Thyroid gland (tissue), 4 donors: ENCODE results near the gene SDR42E2. TPM values are rescaled to one million over a fixed set of nuclear protein-coding genes. Genes with fewer than 3 reads are reported as not detected.
A peak's percentile ranks its signal among the peaks of the same experiment; 100 is the strongest.

Source experiments
- DNase-seq, 2 donors: peaks; one replicate each; pipeline ENCODE4 v3.0.0-alpha.2; 2019
- H3K27ac ChIP-seq, 3 donors: fragments of 200-600 bp; sonication (generic); 1 replicate in 2 of 3; 2 replicates in 1 of 3; pipeline ENCODE4 v1.5.1; 2016 to 2019; ENCODE audit warnings: mild to moderate bottlenecking in 1 of 3, moderate library complexity in 1 of 3
- H3K27me3 ChIP-seq: fragments of 200-600 bp; sonication (generic); one replicate; pipeline ENCODE4 v1.5.1; 2019
- H3K36me3 ChIP-seq, 2 donors: fragments of 200-600 bp; sonication (generic); one replicate each; pipeline ENCODE4 v1.5.1; 2016 to 2019
- H3K4me1 ChIP-seq, 2 donors: fragments of 200-600 bp; sonication (generic); one replicate each; pipeline ENCODE4 v1.5.1; 2017 to 2019
- H3K4me3 ChIP-seq, 3 donors: fragments of 200-600 bp; sonication (generic); replicated peaks in 1 of 3; 1 replicate in 2 of 3; 2 replicates in 1 of 3; pipeline ENCODE4 v1.5.1; 2016; ENCODE audit warnings: mild to moderate bottlenecking in 1 of 3
- H3K9me3 ChIP-seq: fragments of 200-600 bp; sonication (generic); one replicate; pipeline ENCODE4 v1.5.1; 2017
- POLR2A ChIP-seq, 2 donors: fragments of 450-650 bp; IDR thresholded peaks; one replicate each; pipeline ENCODE4 v1.6.1; 2017; ENCODE audit warnings: antibody characterized with exemption in 2 of 2, mild to moderate bottlenecking in 2 of 2, moderate library complexity in 1 of 2
- WGBS, 2 donors: methylation state at CpG; one replicate each; pipeline ENCODE4 v1.1.5; 2017; 5-methylcytosine and 5-hydroxymethylcytosine counted together
- intact Hi-C: fragments of 100-400 bp; cut with DNase I; formaldehyde crosslinking; loops from one replicate; pipeline ENCODE4 v1.15.1; 2023
- total RNA-seq, 4 donors: library from RNA; depleted of rRNA; stranded (reverse); fragments of >200 nt; gene quantifications; one replicate each; pipeline ENCODE4 v1.2.3, GENCODE V29; 2016
- TF ChIP-seq, protein P1 (sequence below), 6 experiments: fragments of 200-600 bp in 3 of 6; fragments of 450-650 bp in 3 of 6; sonication (generic) in 3 of 6; IDR thresholded peaks; one replicate each; pipeline ENCODE4 v1.5.1; 2016 to 2019; ENCODE audit warnings: antibody characterized with exemption in 6 of 6, mild to moderate bottlenecking in 2 of 6, inconsistent platforms in 1 of 6, moderate library complexity in 1 of 6

The SDR42E2 gene
- total RNA-seq, 4 donors from 2014 or later = not detected

DNA sequence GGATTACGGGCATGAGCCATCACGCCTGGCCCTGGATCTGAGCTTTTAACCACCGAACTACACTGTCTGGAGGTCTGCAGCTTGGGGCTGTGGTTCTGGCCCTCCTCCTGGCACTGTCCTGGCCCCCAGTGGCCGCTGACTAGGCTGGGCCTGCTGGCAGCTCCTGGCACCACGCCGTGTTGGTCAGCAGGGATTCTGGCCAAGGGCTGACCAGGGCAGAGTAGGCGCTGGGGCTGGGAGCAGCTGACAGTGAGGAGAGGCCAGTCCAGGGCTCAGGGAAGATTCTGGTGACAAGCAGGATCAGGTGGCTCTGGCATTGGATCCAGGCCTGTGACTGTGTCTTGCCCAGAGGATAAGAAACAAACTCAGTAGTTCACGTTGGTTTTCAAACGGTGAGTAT, 58.4 kb downstream of the SDR42E2 start:
- DNase-seq = no peak
- 79 to 87% methylated on average over 5 to 9 of the region's 9 CpGs for WGBS, 2 donors
- Histone ChIP-seq H3K4me3 (no peak overlapping the region), H3K9me3 (no peaks in the 10 kb centered on the region), H3K27ac (no peak overlapping the region), H3K27me3 (no peaks in the 10 kb centered on the region), H3K36me3 (no peaks in the 10 kb centered on the region), H3K4me1 (peaks cover 0 to 30% of the 10 kb centered on the region in 2 donors)
- intact Hi-C loops = no loop called here
- TF ChIP-seq POLR2A (IDR thresholded peaks at IDR 0.05) = no peak
- TF ChIP-seq, protein P1, sequence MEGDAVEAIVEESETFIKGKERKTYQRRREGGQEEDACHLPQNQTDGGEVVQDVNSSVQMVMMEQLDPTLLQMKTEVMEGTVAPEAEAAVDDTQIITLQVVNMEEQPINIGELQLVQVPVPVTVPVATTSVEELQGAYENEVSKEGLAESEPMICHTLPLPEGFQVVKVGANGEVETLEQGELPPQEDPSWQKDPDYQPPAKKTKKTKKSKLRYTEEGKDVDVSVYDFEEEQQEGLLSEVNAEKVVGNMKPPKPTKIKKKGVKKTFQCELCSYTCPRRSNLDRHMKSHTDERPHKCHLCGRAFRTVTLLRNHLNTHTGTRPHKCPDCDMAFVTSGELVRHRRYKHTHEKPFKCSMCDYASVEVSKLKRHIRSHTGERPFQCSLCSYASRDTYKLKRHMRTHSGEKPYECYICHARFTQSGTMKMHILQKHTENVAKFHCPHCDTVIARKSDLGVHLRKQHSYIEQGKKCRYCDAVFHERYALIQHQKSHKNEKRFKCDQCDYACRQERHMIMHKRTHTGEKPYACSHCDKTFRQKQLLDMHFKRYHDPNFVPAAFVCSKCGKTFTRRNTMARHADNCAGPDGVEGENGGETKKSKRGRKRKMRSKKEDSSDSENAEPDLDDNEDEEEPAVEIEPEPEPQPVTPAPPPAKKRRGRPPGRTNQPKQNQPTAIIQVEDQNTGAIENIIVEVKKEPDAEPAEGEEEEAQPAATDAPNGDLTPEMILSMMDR (IDR thresholded peaks at IDR 0.05) = no peak

DNA sequence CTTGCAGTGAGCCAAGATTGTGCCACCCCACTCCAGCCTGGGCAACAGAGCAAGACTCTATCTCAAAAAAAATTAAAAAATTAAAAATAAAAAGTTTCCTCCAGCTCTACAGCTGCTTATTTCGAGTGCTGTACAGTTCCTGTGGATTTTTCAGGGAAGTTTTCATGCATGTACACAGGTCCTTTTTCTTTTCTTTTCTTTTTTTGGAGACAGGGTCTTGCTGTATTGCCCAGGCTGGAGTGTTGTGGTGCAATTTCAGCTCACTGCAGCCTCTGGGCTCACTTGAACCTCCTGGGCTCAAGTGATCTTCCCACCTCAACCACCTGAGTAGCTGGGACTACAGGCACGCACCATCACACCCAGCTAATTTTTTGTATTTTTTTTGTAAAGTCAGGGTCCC, 59.7 kb downstream of the SDR42E2 start:
- Histone ChIP-seq H3K4me1 (peaks cover 0 to 30% of the 10 kb centered on the region in 2 donors), H3K36me3 (peaks cover 0 to 4% of the 10 kb centered on the region in 2 donors), H3K4me3 (no peak overlapping the region), H3K9me3 (no peaks in the 10 kb centered on the region), H3K27me3 (no peaks in the 10 kb centered on the region), H3K27ac (no peak overlapping the region)
- no peak for TF ChIP-seq POLR2A (IDR thresholded peaks at IDR 0.05)
- TF ChIP-seq, protein P1 (IDR thresholded peaks at IDR 0.05) = no peak
- intact Hi-C loops = no loop called here
- no peak for DNase-seq
- WGBS, 2 donors = 95 to 98% methylated on average over 2 of the region's 2 CpGs

DNA sequence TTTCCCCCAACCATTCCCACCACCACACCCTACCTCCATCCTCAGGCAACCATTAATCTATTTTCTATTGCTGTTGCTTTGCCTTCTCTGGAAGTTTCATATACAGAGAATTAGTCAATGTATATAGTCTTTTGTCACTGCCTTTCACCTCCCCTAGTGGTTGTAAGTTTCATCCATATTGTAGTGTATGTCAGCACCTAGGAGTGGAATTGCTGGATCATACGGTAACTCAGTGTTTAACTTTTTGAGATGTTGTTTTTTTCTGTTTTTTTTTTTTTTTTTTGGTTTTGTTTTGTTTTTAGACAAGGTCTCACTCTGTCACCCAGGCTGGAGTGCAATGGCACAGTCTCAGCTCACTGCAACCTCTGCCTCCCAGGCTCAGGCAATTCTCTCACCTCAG, 60.7 kb downstream of the SDR42E2 start:
- Histone ChIP-seq H3K27me3 (no peaks in the 10 kb centered on the region), H3K27ac (peak overlapping the region in 1 of 3 donors; percentile 29), H3K4me1 (peaks cover 0 to 23% of the 10 kb centered on the region in 2 donors), H3K4me3 (no peak overlapping the region), H3K36me3 (peaks cover 0 to 7% of the 10 kb centered on the region in 2 donors), H3K9me3 (no peaks in the 10 kb centered on the region)
- WGBS, 2 donors = 92 to 96% methylated on average over 1 of the region's 1 CpG
- intact Hi-C loops = no loop called here
- TF ChIP-seq, protein P1 (IDR thresholded peaks at IDR 0.05) = no peak
- no peak for TF ChIP-seq POLR2A (IDR thresholded peaks at IDR 0.05)
- DNase-seq = no peak

DNA sequence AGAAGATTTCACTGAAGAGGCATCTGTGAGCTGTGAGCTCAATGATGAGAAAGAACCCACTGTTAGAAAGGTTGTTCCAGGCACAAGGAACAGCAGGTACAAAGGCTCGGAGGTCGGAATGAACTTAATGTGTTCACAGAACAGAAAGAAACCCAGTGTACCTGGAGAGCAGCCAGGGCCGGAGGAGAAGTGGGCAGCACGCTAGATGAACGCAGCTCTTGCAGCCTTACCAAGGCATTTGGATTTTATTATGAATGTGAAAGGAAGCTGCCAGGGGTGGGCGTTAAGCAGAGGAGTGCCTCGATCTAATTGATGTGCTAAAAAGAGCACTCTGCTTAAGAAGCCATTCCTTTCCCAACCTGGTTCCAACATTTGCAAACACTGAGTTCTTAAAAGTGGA, 62.8 kb downstream of the SDR42E2 start:
- TF ChIP-seq, protein P1 (IDR thresholded peaks at IDR 0.05) = no peak
- TF ChIP-seq POLR2A (IDR thresholded peaks at IDR 0.05) = no peak
- DNase-seq = peak; percentile 45 to 59
- intact Hi-C loops = no loop called here
- Histone ChIP-seq H3K27ac (no peak overlapping the region), H3K4me1 (peaks cover 0 to 17% of the 10 kb centered on the region in 2 donors), H3K36me3 (peaks cover 0 to 15% of the 10 kb centered on the region in 2 donors), H3K27me3 (no peaks in the 10 kb centered on the region), H3K9me3 (no peaks in the 10 kb centered on the region), H3K4me3 (no peak overlapping the region)
- WGBS, 2 donors = 53 to 65% methylated on average over 7 of the region's 7 CpGs

DNA sequence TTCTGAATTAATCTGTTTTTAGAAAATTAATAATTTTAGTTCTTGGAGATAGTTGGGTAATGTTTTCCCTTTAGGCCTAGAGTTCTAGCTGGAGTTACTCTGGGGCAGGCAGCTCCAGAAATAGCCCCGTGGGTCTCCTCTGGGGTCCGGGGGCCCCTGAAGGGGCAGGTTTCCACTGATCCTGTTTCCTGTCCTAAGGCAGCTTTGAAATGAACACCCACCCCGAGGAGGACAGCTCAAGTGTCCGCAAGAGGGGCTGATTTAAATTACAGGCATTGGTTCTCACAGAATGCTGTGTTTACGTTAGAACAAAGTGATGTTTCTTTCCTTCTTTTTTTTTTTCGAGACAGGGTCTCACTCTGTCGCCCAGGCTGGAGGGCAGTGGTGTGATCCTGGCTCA, 67.6 kb downstream of the SDR42E2 start:
- Histone ChIP-seq H3K36me3 (peaks cover 0 to 15% of the 10 kb centered on the region in 2 donors), H3K4me3 (no peak overlapping the region), H3K27me3 (no peaks in the 10 kb centered on the region), H3K9me3 (no peaks in the 10 kb centered on the region), H3K27ac (no peak overlapping the region), H3K4me1 (peaks cover 0 to 10% of the 10 kb centered on the region in 2 donors)
- intact Hi-C loops = no loop called here
- no peak for DNase-seq
- 61 to 68% methylated on average over 7 of the region's 7 CpGs for WGBS, 2 donors
- TF ChIP-seq POLR2A (IDR thresholded peaks at IDR 0.05) = no peak
- TF ChIP-seq, protein P1 (IDR thresholded peaks at IDR 0.05) = no peak
